PFSK-1 (cell line): ENCODE data around the gene DIAPH3.

Experiments
- FOXP2 ChIP-seq: optimal IDR thresholded peaks from 2 replicates; pipeline ENCODE3; 2011; ENCODE audit warnings: borderline replicate concordance, control low read depth, inconsistent platforms; ENCODE audit not compliant: insufficient read depth; ENCODE audit errors: extremely low read length, extremely low read depth
- POLR2AphosphoS5 ChIP-seq: IDR thresholded peaks from 2 replicates; pipeline ENCODE4 v1.6.1; 2012; ENCODE audit warnings: low read depth, mild to moderate bottlenecking, control low read depth, low read length, moderate library complexity
- REST ChIP-seq, 2 experiments: IDR thresholded peaks; 2 replicates each; pipeline versions ENCODE4 v1.6.1 to v1.8.0; 2011 to 2012; ENCODE audit warnings: low read depth in 2 of 2, low read length in 2 of 2, control low read depth in 1 of 2, inconsistent platforms in 1 of 2, mild to moderate bottlenecking in 1 of 2, moderate library complexity in 1 of 2; ENCODE audit not compliant: insufficient read depth in 1 of 2
- SIN3A ChIP-seq: IDR thresholded peaks from 2 replicates; pipeline ENCODE4 v1.6.1; 2012; ENCODE audit warnings: mild to moderate bottlenecking, low read length, moderate library complexity, borderline replicate concordance; ENCODE audit not compliant: insufficient read depth
- TAF1 ChIP-seq: IDR thresholded peaks from 2 replicates; pipeline ENCODE4 v1.6.1; 2012; ENCODE audit warnings: low read length, control low read depth, borderline replicate concordance; ENCODE audit not compliant: insufficient read depth

The DIAPH3 gene

GRCh38 chr13:59664586-59664985 is 499.1 kb downstream of the DIAPH3 start:
- TF ChIP-seq FOXP2, result no peak
- TF ChIP-seq SIN3A, result no peak
- TF ChIP-seq POLR2AphosphoS5, result no peak
- no peak for TF ChIP-seq TAF1
- no peak for TF ChIP-seq REST (IDR thresholded peaks at IDR 0.05; ENCODE audit: insufficient read depth in 1 of 2, low read depth in 2 of 2, low read length in 2 of 2)

GRCh38 chr13:59663707-59664106 is 500.0 kb downstream of the DIAPH3 start:
- no peak for TF ChIP-seq REST (IDR thresholded peaks at IDR 0.05; ENCODE audit: insufficient read depth in 1 of 2, low read depth in 2 of 2, low read length in 2 of 2)
- TF ChIP-seq TAF1, result no peak
- TF ChIP-seq FOXP2, result no peak

- TF ChIP-seq TAF1 (no peak), POLR2AphosphoS5 (no peak), SIN3A (no peak), FOXP2 (no peak), REST (IDR thresholded peaks at IDR 0.05; ENCODE audit: insufficient read depth in 1 of 2, low read depth in 2 of 2, low read length in 2 of 2) (no peak)
These were observed 503.1 kb downstream of the DIAPH3 start for GRCh38 chr13:59660582-59660981.

GRCh38 chr13:59659981-59660380 is 503.7 kb downstream of the DIAPH3 start:
- no peak for TF ChIP-seq REST (IDR thresholded peaks at IDR 0.05; ENCODE audit: insufficient read depth in 1 of 2, low read depth in 2 of 2, low read length in 2 of 2)
- TF ChIP-seq SIN3A, result no peak
- no peak for TF ChIP-seq TAF1
- no peak for TF ChIP-seq FOXP2
- TF ChIP-seq POLR2AphosphoS5, result no peak

GRCh38 chr13:59658738-59659330 is 504.9 kb downstream of the DIAPH3 start:
- TF ChIP-seq POLR2AphosphoS5, result no peak
- TF ChIP-seq TAF1, result no peak
- no peak for TF ChIP-seq SIN3A
- no peak for TF ChIP-seq FOXP2
- TF ChIP-seq REST (IDR thresholded peaks at IDR 0.05; ENCODE audit: insufficient read depth in 1 of 2, low read depth in 2 of 2, low read length in 2 of 2), result no peak
